Mesenchymal stem cell (in vitro differentiated cells and primary cell): ENCODE data around the gene TGFB1.

Experiments used
- DNase-seq: peaks from one replicate; pipeline ENCODE4 v3.0.0-alpha.2; 2013
- H2AFZ ChIP-seq: one replicate; pipeline ENCODE4 v1.6.1; 2013; ENCODE audit warnings: low read depth, mild to moderate bottlenecking, control low read depth, inconsistent platforms, low read length, moderate library complexity
- H2AK5ac ChIP-seq: 2 replicates; pipeline ENCODE4 v1.6.1; 2013; ENCODE audit warnings: low read length, moderate library complexity, mild to moderate bottlenecking, inconsistent platforms; ENCODE audit not compliant: severe bottlenecking
- H2BK120ac ChIP-seq: one replicate; pipeline ENCODE4 v1.6.1; 2013; ENCODE audit warnings: low read depth, mild to moderate bottlenecking, inconsistent platforms, low read length, moderate library complexity
- H2BK12ac ChIP-seq, 2 experiments: one replicate each; pipeline ENCODE4 v1.6.1; 2013; ENCODE audit warnings: inconsistent platforms in 2 of 2, low read length in 2 of 2, mild to moderate bottlenecking in 2 of 2, moderate library complexity in 2 of 2, control low read depth in 1 of 2
- H2BK15ac ChIP-seq: one replicate; pipeline ENCODE4 v1.6.1; 2013; ENCODE audit warnings: mild to moderate bottlenecking, low read depth, inconsistent platforms; ENCODE audit not compliant: poor library complexity, severe bottlenecking
- H2BK5ac ChIP-seq: 2 replicates; pipeline ENCODE4 v1.6.1; 2013; ENCODE audit warnings: low read depth, mild to moderate bottlenecking, low read length, control low read depth, inconsistent platforms; ENCODE audit not compliant: poor library complexity, severe bottlenecking
- H3K14ac ChIP-seq, 2 experiments: one replicate each; pipeline ENCODE4 v1.6.1; 2013; ENCODE audit warnings: inconsistent platforms in 2 of 2, low read length in 2 of 2, control low read depth in 1 of 2, mild to moderate bottlenecking in 1 of 2, moderate library complexity in 1 of 2
- H3K18ac ChIP-seq, 2 experiments: one replicate each; pipeline ENCODE4 v1.6.1; 2013; ENCODE audit warnings: inconsistent platforms in 2 of 2, low read length in 2 of 2, control low read depth in 1 of 2, low read depth in 1 of 2, mild to moderate bottlenecking in 1 of 2
- H3K23ac ChIP-seq, 2 experiments: one replicate each; pipeline ENCODE4 v1.6.1; 2013; ENCODE audit warnings: inconsistent platforms in 2 of 2, low read length in 2 of 2, mild to moderate bottlenecking in 2 of 2, moderate library complexity in 2 of 2, control low read depth in 1 of 2
- H3K27ac ChIP-seq: 2 replicates; pipeline ENCODE4 v1.5.1; 2013; ENCODE audit warnings: mild to moderate bottlenecking, moderate library complexity, low read length, control low read depth, inconsistent platforms; ENCODE audit not compliant: poor library complexity, severe bottlenecking
- H3K27me3 ChIP-seq, 2 experiments: 2 replicates each; pipeline versions ENCODE4 v1.6.1 to v1.7.0; 2013; ENCODE audit warnings: low read length in 2 of 2, mild to moderate bottlenecking in 2 of 2, moderate library complexity in 2 of 2, control low read depth in 1 of 2, inconsistent platforms in 1 of 2; ENCODE audit not compliant: control insufficient read depth in 1 of 2, insufficient read depth in 1 of 2
- H3K36me3 ChIP-seq, 2 experiments: 2 replicates each; pipeline versions ENCODE4 v1.6.1 to v1.7.0; 2013; ENCODE audit warnings: low read length in 2 of 2, control low read depth in 1 of 2, inconsistent platforms in 1 of 2, low read depth in 1 of 2, mild to moderate bottlenecking in 1 of 2; ENCODE audit not compliant: insufficient read depth in 2 of 2, control insufficient read depth in 1 of 2
- H3K4ac ChIP-seq, 2 experiments: one replicate each; pipeline ENCODE4 v1.6.1; 2013; ENCODE audit warnings: inconsistent platforms in 2 of 2, low read length in 2 of 2, mild to moderate bottlenecking in 2 of 2, moderate library complexity in 2 of 2, control low read depth in 1 of 2, low read depth in 1 of 2
- H3K4me1 ChIP-seq: 2 replicates; pipeline ENCODE4 v1.6.1; 2013; ENCODE audit warnings: low read depth, low read length, control low read depth; ENCODE audit not compliant: control insufficient read depth, insufficient read depth
- H3K4me2 ChIP-seq: 2 replicates; pipeline ENCODE4 v1.6.1; 2013; ENCODE audit warnings: low read length, mild to moderate bottlenecking, inconsistent platforms; ENCODE audit not compliant: poor library complexity, severe bottlenecking
- H3K4me3 ChIP-seq, 2 experiments: 2 replicates each; pipeline versions ENCODE4 v1.5.1 to v1.7.0; 2013; ENCODE audit warnings: low read length in 2 of 2, mild to moderate bottlenecking in 2 of 2, control low read depth in 1 of 2, low read depth in 1 of 2; ENCODE audit not compliant: insufficient read depth in 1 of 2
- H3K79me1 ChIP-seq: replicated peaks from 2 replicates; pipeline ENCODE4 v1.6.1; 2013; ENCODE audit warnings: mild to moderate bottlenecking, control low read depth, low read length, inconsistent platforms; ENCODE audit not compliant: poor library complexity, severe bottlenecking
- H3K9ac ChIP-seq: 2 replicates; pipeline ENCODE4 v1.7.0; 2013; ENCODE audit warnings: mild to moderate bottlenecking, low read length, moderate library complexity
- H3K9me3 ChIP-seq: 2 replicates; pipeline ENCODE4 v1.7.0; 2013; ENCODE audit warnings: mild to moderate bottlenecking, low read length; ENCODE audit not compliant: control insufficient read depth
- H4K8ac ChIP-seq: one replicate; pipeline ENCODE4 v1.6.1; 2013; ENCODE audit warnings: inconsistent platforms, mild to moderate bottlenecking, low read length, moderate library complexity
- H4K91ac ChIP-seq: one replicate; pipeline ENCODE4 v1.6.1; 2013; ENCODE audit warnings: mild to moderate bottlenecking, low read length, inconsistent platforms
- WGBS: methylation state at CpG from one replicate; pipeline ENCODE4 v1.1.7; 2013; ENCODE audit warnings: mixed read lengths; 5-methylcytosine and 5-hydroxymethylcytosine counted together

TGFB1 gene

DNA sequence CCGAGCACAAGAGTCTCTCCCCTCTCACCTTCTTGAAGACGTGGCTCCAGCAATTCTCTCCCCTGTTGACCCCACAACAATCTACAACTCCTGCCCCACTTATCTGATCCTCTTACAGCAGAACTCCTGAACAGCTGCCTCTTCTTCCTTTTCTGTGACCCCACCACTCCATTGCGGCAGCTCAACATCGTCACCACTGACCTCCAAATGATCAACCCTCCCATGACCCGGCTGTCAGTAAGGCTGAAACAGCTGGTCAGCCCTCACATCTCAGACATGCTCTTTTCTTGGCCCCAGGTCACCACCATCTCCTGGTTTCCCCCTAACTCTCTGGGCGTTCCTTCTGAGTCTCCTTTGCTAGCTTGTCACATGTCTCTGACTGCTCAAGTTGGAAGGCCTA, 41.6 kb upstream of the TGFB1 start:
- Histone ChIP-seq H2BK5ac (no peak overlapping the region), H3K23ac (no peak overlapping the region), H3K4me2 (no peak overlapping the region), H3K27ac (no peak overlapping the region), H3K18ac (no peak overlapping the region), H3K4me3 (no peak overlapping the region), H3K4me1 (peaks cover 5% of the 10 kb centered on the region), H2BK120ac (no peak overlapping the region), H3K27me3 (no peaks in the 10 kb centered on the region), H3K4ac (no peak overlapping the region), H2BK12ac (no peak overlapping the region), H2AFZ (no peak overlapping the region), H2AK5ac (no peak overlapping the region), H3K36me3 (peaks cover 17 to 26% of the 10 kb centered on the region in 2 experiments), H3K79me1 (peaks cover 26% of the 10 kb centered on the region), H3K9me3 (no peaks in the 10 kb centered on the region), H3K14ac (no peak overlapping the region), H3K9ac (no peak overlapping the region), H2BK15ac (no peak overlapping the region), H4K91ac (no peak overlapping the region), H4K8ac (no peak overlapping the region)
- no peak for DNase-seq
- 75% methylated on average over 6 of the region's 6 CpGs for WGBS

DNA sequence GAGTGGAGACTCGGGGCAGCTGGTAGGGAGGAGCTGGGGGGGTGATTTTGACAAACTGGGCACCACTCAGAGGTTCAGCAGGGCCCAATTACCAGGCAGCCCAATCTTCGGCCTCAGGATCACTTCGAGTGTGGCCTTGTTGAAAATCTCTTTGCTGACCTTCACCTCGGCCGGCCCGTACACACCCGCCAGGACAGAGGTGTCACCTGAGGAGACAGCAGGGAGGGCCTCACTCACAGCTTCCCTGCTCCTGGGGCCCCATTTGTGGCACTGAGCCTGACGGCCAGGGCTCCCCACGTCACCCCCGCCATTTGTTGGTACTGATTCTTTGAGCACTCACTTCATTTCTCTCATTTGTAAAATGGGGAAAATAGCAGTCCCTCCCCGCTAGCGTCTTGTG, 39.1 kb upstream of the TGFB1 start:
- H2AFZ ChIP-seq: no peak overlapping the region
- H3K4ac ChIP-seq: no peak overlapping the region
- H4K91ac ChIP-seq: no peak overlapping the region
- H3K18ac ChIP-seq: no peak overlapping the region
- H2BK12ac ChIP-seq: no peak overlapping the region
- H3K23ac ChIP-seq: no peak overlapping the region
- no peak overlapping the region for H2BK15ac ChIP-seq
- no peak overlapping the region for H4K8ac ChIP-seq
- H3K14ac ChIP-seq: no peak overlapping the region
- H3K36me3 ChIP-seq: peaks cover 36 to 41% of the 10 kb centered on the region in 2 experiments
- no peak overlapping the region for H2BK120ac ChIP-seq
- no peak for DNase-seq
- H3K79me1 ChIP-seq: peaks cover 11% of the 10 kb centered on the region
- H3K4me1 ChIP-seq: peaks cover 2% of the 10 kb centered on the region
- no peak overlapping the region for H2BK5ac ChIP-seq
- H2AK5ac ChIP-seq: no peak overlapping the region
- H3K4me3 ChIP-seq: no peak overlapping the region
- H3K4me2 ChIP-seq: no peak overlapping the region
- H3K9me3 ChIP-seq: no peaks in the 10 kb centered on the region
- no peaks in the 10 kb centered on the region for H3K27me3 ChIP-seq
- WGBS: 95% methylated on average over 12 of the region's 12 CpGs
- no peak overlapping the region for H3K27ac ChIP-seq
- no peak overlapping the region for H3K9ac ChIP-seq

DNA sequence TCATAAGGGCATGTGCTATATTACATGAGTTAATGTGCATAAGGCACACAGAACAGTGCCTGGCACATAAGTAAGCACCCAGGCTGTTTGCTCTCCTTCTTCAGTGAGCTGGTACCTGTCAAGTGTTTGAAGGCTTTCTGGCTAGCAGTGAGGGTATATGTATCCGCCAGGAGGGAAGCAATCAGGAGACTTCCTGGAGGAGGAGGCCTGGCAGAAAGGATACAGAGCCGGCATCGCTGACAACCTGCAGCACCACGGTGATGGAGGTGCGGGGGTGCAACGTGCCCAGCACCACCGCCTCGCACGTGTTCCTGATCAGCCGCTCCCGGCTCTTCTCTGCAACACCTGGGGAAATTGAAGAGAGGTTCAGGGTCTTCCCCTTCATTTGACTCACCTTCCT, 37.9 kb upstream of the TGFB1 start:
- Histone ChIP-seq H3K36me3 (peaks cover 43 to 46% of the 10 kb centered on the region in 2 experiments), H2AK5ac (no peak overlapping the region), H2AFZ (no peak overlapping the region), H2BK12ac (no peak overlapping the region), H3K27ac (no peak overlapping the region), H3K9me3 (no peaks in the 10 kb centered on the region), H3K9ac (no peak overlapping the region), H2BK120ac (no peak overlapping the region), H3K27me3 (no peaks in the 10 kb centered on the region), H3K18ac (no peak overlapping the region), H3K4me2 (no peak overlapping the region), H3K4ac (no peak overlapping the region), H2BK15ac (no peak overlapping the region), H3K4me3 (no peak overlapping the region), H3K4me1 (no peaks in the 10 kb centered on the region), H2BK5ac (no peak overlapping the region), H3K79me1 (peaks cover 10% of the 10 kb centered on the region), H3K23ac (no peak overlapping the region), H4K91ac (no peak overlapping the region), H3K14ac (no peak overlapping the region), H4K8ac (no peak overlapping the region)
- no peak for DNase-seq
- WGBS: 77% methylated on average over 4 of the region's 11 CpGs

GRCh38 chr19:41386442-41386841, 32.7 kb upstream of the TGFB1 start:
- Histone ChIP-seq H3K9me3 (no peaks in the 10 kb centered on the region), H3K4me1 (peaks cover 6% of the 10 kb centered on the region), H2BK15ac (no peak overlapping the region), H3K4me2 (no peak overlapping the region), H3K18ac (no peak overlapping the region), H2AK5ac (no peak overlapping the region), H2BK5ac (no peak overlapping the region), H3K36me3 (peaks cover 51 to 53% of the 10 kb centered on the region in 2 experiments), H4K91ac (no peak overlapping the region), H3K27ac (no peak overlapping the region), H3K23ac (no peak overlapping the region), H3K14ac (no peak overlapping the region), H3K9ac (no peak overlapping the region), H3K79me1 (peaks cover 1% of the 10 kb centered on the region), H3K27me3 (no peaks in the 10 kb centered on the region), H4K8ac (no peak overlapping the region), H2AFZ (no peak overlapping the region), H3K4me3 (no peak overlapping the region), H3K4ac (no peak overlapping the region), H2BK120ac (no peak overlapping the region), H2BK12ac (peak overlapping the region in 1 of 2 experiments; percentile 14)
- 95% methylated on average over 10 of the region's 13 CpGs for WGBS
- DNase-seq: no peak
